Measurements from ENCODE around the gene ABCA5.

DNA sequence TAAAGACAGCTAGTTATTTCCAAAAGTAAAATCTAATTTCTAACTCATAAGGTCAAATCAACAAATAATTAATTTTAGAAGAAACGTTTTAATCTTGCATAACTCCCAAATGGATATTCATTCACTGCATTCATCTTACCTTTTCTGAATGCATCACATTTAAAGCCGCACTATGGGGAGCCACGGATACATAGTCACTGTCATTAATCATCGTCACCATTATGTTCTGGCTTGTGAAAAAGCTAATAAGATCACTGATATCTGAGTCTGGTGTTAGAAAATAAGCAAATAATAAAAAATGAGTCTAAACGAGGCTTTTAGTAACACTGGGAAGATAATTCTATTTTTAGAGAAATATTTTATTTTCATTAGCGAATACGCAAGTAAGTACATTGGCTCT lies 55.9 kb downstream of the ABCA5 start:
- TF ChIP-seq, protein P1, sequence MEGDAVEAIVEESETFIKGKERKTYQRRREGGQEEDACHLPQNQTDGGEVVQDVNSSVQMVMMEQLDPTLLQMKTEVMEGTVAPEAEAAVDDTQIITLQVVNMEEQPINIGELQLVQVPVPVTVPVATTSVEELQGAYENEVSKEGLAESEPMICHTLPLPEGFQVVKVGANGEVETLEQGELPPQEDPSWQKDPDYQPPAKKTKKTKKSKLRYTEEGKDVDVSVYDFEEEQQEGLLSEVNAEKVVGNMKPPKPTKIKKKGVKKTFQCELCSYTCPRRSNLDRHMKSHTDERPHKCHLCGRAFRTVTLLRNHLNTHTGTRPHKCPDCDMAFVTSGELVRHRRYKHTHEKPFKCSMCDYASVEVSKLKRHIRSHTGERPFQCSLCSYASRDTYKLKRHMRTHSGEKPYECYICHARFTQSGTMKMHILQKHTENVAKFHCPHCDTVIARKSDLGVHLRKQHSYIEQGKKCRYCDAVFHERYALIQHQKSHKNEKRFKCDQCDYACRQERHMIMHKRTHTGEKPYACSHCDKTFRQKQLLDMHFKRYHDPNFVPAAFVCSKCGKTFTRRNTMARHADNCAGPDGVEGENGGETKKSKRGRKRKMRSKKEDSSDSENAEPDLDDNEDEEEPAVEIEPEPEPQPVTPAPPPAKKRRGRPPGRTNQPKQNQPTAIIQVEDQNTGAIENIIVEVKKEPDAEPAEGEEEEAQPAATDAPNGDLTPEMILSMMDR (IDR thresholded peaks at IDR 0.05), result no peak
- TF ChIP-seq, protein P2, sequence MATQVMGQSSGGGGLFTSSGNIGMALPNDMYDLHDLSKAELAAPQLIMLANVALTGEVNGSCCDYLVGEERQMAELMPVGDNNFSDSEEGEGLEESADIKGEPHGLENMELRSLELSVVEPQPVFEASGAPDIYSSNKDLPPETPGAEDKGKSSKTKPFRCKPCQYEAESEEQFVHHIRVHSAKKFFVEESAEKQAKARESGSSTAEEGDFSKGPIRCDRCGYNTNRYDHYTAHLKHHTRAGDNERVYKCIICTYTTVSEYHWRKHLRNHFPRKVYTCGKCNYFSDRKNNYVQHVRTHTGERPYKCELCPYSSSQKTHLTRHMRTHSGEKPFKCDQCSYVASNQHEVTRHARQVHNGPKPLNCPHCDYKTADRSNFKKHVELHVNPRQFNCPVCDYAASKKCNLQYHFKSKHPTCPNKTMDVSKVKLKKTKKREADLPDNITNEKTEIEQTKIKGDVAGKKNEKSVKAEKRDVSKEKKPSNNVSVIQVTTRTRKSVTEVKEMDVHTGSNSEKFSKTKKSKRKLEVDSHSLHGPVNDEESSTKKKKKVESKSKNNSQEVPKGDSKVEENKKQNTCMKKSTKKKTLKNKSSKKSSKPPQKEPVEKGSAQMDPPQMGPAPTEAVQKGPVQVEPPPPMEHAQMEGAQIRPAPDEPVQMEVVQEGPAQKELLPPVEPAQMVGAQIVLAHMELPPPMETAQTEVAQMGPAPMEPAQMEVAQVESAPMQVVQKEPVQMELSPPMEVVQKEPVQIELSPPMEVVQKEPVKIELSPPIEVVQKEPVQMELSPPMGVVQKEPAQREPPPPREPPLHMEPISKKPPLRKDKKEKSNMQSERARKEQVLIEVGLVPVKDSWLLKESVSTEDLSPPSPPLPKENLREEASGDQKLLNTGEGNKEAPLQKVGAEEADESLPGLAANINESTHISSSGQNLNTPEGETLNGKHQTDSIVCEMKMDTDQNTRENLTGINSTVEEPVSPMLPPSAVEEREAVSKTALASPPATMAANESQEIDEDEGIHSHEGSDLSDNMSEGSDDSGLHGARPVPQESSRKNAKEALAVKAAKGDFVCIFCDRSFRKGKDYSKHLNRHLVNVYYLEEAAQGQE (IDR thresholded peaks at IDR 0.05; ENCODE audit: insufficient read depth in 1 of 2, low read depth in 2 of 2, low read length in 1 of 2), result no peak
- TF ChIP-seq POLR2AphosphoS5 (IDR thresholded peaks at IDR 0.05; ENCODE audit: low read depth, low read length), result no peak
